ENCODE data around the gene ABCB6. TPM values are rescaled to one million over a fixed set of nuclear protein-coding genes. Genes with fewer than 3 reads are reported as not detected.
A peak's percentile ranks its signal among the peaks of the same experiment; 100 is the strongest.

Gene ABCB6
- total RNA-seq (47.0 and 49.5 TPM in 2 replicates), polyA plus RNA-seq (12.5 and 14.7 TPM in 2 replicates), polyA minus RNA-seq (ENCODE audit: low replicate concordance) (43.7 and 48.5 TPM in 2 replicates)
- 17.6 and 19.2 TPM in 2 replicates for polyA plus RNA-seq (2012)

DNA sequence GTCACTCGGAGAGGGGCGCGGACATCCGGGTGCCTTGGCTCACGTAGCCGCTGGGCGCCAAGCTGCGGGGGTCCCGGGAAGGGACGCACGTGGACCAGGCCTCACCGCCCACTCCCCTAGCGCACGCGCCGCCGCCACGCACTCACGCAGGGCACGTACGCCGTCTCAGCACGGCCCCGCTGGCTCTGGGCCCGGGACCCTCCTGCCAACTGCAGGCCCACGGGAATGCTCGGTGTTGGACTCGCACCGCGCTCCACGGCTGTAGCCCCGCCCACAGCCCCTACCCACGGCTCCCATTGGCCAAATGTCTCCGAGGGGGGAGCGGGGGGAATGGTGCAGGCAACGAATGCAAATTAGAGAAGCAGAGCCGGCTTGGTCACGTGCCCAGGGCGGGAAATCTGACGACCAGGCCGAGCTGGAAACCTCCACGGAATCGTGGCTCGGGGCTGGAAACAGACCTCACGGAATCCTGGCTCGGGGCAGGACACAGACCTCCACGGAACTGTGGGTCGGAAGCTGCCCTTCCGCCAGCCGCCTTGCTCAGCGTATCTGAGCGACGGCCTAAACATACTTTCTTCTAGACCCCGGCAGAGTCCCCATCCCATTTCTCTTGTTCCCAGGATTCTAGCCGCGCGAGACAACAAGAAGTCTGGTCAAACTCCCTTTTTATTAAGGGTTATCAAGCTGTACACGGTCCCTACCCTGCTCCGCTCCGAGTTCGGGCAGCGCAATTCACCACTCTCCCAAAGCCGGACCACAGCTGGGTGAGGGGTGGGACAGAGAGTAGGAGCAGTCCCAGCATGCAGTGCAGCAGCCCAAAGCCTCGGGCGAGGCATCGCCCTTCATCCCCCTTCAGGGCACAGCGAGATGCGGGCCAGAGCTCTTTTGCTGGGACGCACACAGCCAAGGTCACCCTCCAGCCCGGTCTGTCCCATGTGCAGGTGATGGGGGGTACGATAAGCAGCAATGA, at the start of gene ABCB6:
Gene ABCB6 (minus strand): TSS at position 227 of the 970 bp plus-strand sequence. CDS start 285 bp downstream, outside the sequence.
- peak within 1 kb of the TSS; percentile 43 to 65 (median 53) for H3K4me3 ChIP-seq (replicated peaks in 1 of 4; ENCODE audit: control extremely low read depth in 1 of 4, insufficient read depth in 1 of 4, low read depth in 3 of 4, low read length in 4 of 4)
- TF ChIP-seq EZH2 (IDR thresholded peaks at IDR 0.05; ENCODE audit: low read length, missing control alignments) (no peak), CTCF (conservative IDR thresholded peaks at IDR 0.05 in 1 of 2, IDR thresholded peaks at IDR 0.05 in 1 of 2; ENCODE audit: low read depth in 1 of 2, low read length in 2 of 2) (no peak)
- H3K79me2 ChIP-seq (ENCODE audit: control insufficient read depth, insufficient read depth, low read length) = no peaks in the 10 kb centered on the region

GRCh38 chr2:219268294-219268693, 49.5 kb upstream of the ABCB6 start:
- H3K36me3 ChIP-seq (ENCODE audit: control insufficient read depth, insufficient read depth, low read length) = no peaks in the 10 kb centered on the region
- TF ChIP-seq CTCF (conservative IDR thresholded peaks at IDR 0.05 in 1 of 2, IDR thresholded peaks at IDR 0.05 in 1 of 2; ENCODE audit: low read depth in 1 of 2, low read length in 2 of 2) = no peak
- TF ChIP-seq EZH2 (IDR thresholded peaks at IDR 0.05; ENCODE audit: low read length, missing control alignments) = no peak
- H2AFZ ChIP-seq (ENCODE audit: low read length) = no peak overlapping the region
- H3K9me3 ChIP-seq (ENCODE audit: control insufficient read depth, insufficient read depth, low read depth, low read length) = no peaks in the 10 kb centered on the region
- no peak overlapping the region for H3K4me2 ChIP-seq (ENCODE audit: extremely low read depth, insufficient read depth, low read length)
- no peak overlapping the region for H3K27ac ChIP-seq (ENCODE audit: insufficient read depth, low read length)
- H3K79me2 ChIP-seq (ENCODE audit: control insufficient read depth, insufficient read depth, low read length) = no peaks in the 10 kb centered on the region
- H3K4me3 ChIP-seq (replicated peaks in 1 of 4; ENCODE audit: control extremely low read depth in 1 of 4, insufficient read depth in 1 of 4, low read depth in 3 of 4, low read length in 4 of 4) = no peak overlapping the region
- peaks cover 18% of the 10 kb centered on the region for H3K27me3 ChIP-seq (ENCODE audit: control insufficient read depth, insufficient read depth, low read length)
- H3K9ac ChIP-seq (ENCODE audit: insufficient read depth, low read length) = no peak overlapping the region
- no peaks in the 10 kb centered on the region for H4K20me1 ChIP-seq (ENCODE audit: control insufficient read depth, extremely low read depth, insufficient read depth, low read length)
- no peak for DNase-seq (ENCODE audit: low read depth in 2 of 2)
- no peaks in the 10 kb centered on the region for H3K4me1 ChIP-seq (ENCODE audit: control insufficient read depth, extremely low read depth, insufficient read depth, low read length)

More for the DNA sequence above, at the start of gene ABCB6:
- Histone ChIP-seq H3K27me3 (ENCODE audit: control insufficient read depth, insufficient read depth, low read length) (no peaks in the 10 kb centered on the region), H4K20me1 (ENCODE audit: control insufficient read depth, extremely low read depth, insufficient read depth, low read length) (no peaks in the 10 kb centered on the region), H3K4me1 (ENCODE audit: control insufficient read depth, extremely low read depth, insufficient read depth, low read length) (peaks cover 13% of the 10 kb centered on the region), H2AFZ (ENCODE audit: low read length) (peak within 1 kb of the TSS; percentile 9), H3K9ac (ENCODE audit: insufficient read depth, low read length) (peak within 1 kb of the TSS; percentile 74), H3K36me3 (ENCODE audit: control insufficient read depth, insufficient read depth, low read length) (peaks cover 22% of the 10 kb centered on the region), H3K27ac (ENCODE audit: insufficient read depth, low read length) (peak within 1 kb of the TSS; percentile 87), H3K4me2 (ENCODE audit: extremely low read depth, insufficient read depth, low read length) (peak within 1 kb of the TSS; percentile 74), H3K9me3 (ENCODE audit: control insufficient read depth, insufficient read depth, low read depth, low read length) (no peaks in the 10 kb centered on the region)
- DNase-seq (ENCODE audit: low read depth in 2 of 2) = peak; percentile 90 to 94

DNA sequence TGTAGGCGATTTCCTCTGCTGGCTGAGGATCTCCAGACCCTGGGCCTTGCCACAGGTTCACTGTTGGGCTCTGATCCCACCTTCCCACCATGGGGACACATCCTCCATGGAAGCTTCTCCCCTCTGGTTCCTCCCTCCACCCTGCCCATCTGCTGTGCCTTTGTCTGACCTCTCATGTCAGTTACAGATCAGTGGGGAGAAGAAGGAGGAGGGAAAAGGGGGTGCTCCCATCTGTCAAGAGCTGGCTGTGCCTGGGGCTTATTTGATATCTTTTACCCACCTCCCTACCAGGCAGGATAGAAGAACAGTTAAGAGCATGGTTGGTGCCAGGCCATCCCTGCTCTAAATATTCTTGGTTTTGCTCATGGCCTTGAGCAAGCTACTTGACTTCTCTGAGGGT, 48.1 kb upstream of the ABCB6 start:
- H3K79me2 ChIP-seq (ENCODE audit: control insufficient read depth, insufficient read depth, low read length) = no peaks in the 10 kb centered on the region
- no peaks in the 10 kb centered on the region for H3K4me1 ChIP-seq (ENCODE audit: control insufficient read depth, extremely low read depth, insufficient read depth, low read length)
- TF ChIP-seq CTCF (conservative IDR thresholded peaks at IDR 0.05 in 1 of 2, IDR thresholded peaks at IDR 0.05 in 1 of 2; ENCODE audit: low read depth in 1 of 2, low read length in 2 of 2) (no peak), EZH2 (IDR thresholded peaks at IDR 0.05; ENCODE audit: low read length, missing control alignments) (no peak)
- H3K4me2 ChIP-seq (ENCODE audit: extremely low read depth, insufficient read depth, low read length) = no peak overlapping the region
- H3K27ac ChIP-seq (ENCODE audit: insufficient read depth, low read length) = no peak overlapping the region
- no peak overlapping the region for H2AFZ ChIP-seq (ENCODE audit: low read length)
- no peak overlapping the region for H3K9ac ChIP-seq (ENCODE audit: insufficient read depth, low read length)
- H3K9me3 ChIP-seq (ENCODE audit: control insufficient read depth, insufficient read depth, low read depth, low read length) = no peaks in the 10 kb centered on the region
- no peaks in the 10 kb centered on the region for H4K20me1 ChIP-seq (ENCODE audit: control insufficient read depth, extremely low read depth, insufficient read depth, low read length)
- H3K27me3 ChIP-seq (ENCODE audit: control insufficient read depth, insufficient read depth, low read length) = peaks cover 18% of the 10 kb centered on the region
- H3K36me3 ChIP-seq (ENCODE audit: control insufficient read depth, insufficient read depth, low read length) = no peaks in the 10 kb centered on the region
- no peak overlapping the region for H3K4me3 ChIP-seq (replicated peaks in 1 of 4; ENCODE audit: control extremely low read depth in 1 of 4, insufficient read depth in 1 of 4, low read depth in 3 of 4, low read length in 4 of 4)
- no peak for DNase-seq (ENCODE audit: low read depth in 2 of 2)

All from fibroblast of lung (primary cell).